ENCODE measurements around the gene SCLY. TPM values are rescaled to one million over a fixed set of nuclear protein-coding genes. Genes with fewer than 3 reads are reported as not detected.
A peak's percentile ranks its signal among the peaks of the same experiment; 100 is the strongest.

SCLY gene
- total RNA-seq, 1 donor from 2014 or later, result 49.2 TPM

- no peak for DNase-seq (ENCODE audit: low spot score, unreplicated experiment)
- TF ChIP-seq, protein P1, sequence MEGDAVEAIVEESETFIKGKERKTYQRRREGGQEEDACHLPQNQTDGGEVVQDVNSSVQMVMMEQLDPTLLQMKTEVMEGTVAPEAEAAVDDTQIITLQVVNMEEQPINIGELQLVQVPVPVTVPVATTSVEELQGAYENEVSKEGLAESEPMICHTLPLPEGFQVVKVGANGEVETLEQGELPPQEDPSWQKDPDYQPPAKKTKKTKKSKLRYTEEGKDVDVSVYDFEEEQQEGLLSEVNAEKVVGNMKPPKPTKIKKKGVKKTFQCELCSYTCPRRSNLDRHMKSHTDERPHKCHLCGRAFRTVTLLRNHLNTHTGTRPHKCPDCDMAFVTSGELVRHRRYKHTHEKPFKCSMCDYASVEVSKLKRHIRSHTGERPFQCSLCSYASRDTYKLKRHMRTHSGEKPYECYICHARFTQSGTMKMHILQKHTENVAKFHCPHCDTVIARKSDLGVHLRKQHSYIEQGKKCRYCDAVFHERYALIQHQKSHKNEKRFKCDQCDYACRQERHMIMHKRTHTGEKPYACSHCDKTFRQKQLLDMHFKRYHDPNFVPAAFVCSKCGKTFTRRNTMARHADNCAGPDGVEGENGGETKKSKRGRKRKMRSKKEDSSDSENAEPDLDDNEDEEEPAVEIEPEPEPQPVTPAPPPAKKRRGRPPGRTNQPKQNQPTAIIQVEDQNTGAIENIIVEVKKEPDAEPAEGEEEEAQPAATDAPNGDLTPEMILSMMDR (IDR thresholded peaks at IDR 0.05; ENCODE audit: unreplicated experiment), result no peak
- no peaks in the 10 kb centered on the region for H3K9me3 Mint-ChIP-seq (ENCODE audit: low read depth)
- H3K36me3 Mint-ChIP-seq (ENCODE audit: insufficient read depth), result no peaks in the 10 kb centered on the region
- no peak within 1 kb of the TSS for H3K27ac Mint-ChIP-seq
- peaks cover under 1% of the 10 kb centered on the region for H3K27me3 Mint-ChIP-seq
- H3K4me3 Mint-ChIP-seq (ENCODE audit: low read depth), result no peak within 1 kb of the TSS
- no peaks in the 10 kb centered on the region for H3K4me1 Mint-ChIP-seq (ENCODE audit: low read depth)
Measured at GRCh38 chr2:238138331-238139195, 77.8 kb downstream of the SCLY start, which contains the start of gene KLHL30. TSS of gene KLHL30 (plus strand) at chr2:238138668. CDS start at chr2:238140755, 2,087 bp downstream.

DNA sequence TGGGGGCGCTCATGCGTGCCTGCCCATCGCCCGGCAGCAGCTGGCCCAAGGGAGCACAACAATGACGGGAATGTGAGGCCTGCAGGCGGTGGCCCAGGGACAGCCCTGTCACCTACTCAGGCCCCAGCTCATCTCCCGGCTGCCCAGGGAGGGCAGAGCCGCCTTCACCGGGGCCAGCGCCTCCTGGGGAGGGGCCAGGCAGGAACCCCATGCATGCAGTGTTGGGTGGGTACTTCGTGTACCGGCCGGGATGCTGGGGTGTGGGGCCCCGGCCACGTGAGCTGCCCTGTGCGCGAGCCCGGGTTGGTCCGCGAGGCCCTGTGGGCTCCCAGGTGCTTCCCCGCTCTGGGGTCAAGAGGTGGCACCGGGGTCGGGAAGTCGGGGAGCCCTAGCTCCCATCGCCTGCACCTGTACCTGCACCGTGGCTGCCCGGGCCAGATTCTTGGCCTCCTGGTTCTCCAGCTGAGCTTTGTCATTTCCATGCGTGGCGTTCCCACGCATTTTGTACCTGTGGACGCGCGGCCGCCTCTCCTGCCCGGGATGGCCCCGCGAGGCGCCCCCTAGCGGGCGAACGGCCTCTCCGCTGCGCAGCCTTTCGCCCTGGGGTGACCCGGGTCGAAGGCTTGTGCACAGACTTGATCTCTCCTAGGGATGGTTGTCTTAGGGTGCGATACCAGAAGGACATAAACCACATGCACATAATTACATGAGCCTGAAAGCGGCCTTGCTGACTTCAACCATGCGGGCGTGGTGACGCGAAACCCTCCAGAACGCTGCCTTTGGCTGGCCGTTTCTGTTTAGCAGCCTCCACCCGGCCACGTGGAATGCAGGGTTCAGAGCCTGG, 78.6 kb downstream of the SCLY start:
- no peak for DNase-seq (ENCODE audit: low spot score, unreplicated experiment)
- no peaks in the 10 kb centered on the region for H3K36me3 Mint-ChIP-seq (ENCODE audit: insufficient read depth)
- TF ChIP-seq, protein P1 (IDR thresholded peaks at IDR 0.05; ENCODE audit: unreplicated experiment), result peak; percentile 62
- no peaks in the 10 kb centered on the region for H3K4me1 Mint-ChIP-seq (ENCODE audit: low read depth)
- no peak overlapping the region for H3K4me3 Mint-ChIP-seq (ENCODE audit: low read depth)
- H3K27me3 Mint-ChIP-seq, result no peaks in the 10 kb centered on the region
- no peak overlapping the region for H3K27ac Mint-ChIP-seq
- no peaks in the 10 kb centered on the region for H3K9me3 Mint-ChIP-seq (ENCODE audit: low read depth)

DNA sequence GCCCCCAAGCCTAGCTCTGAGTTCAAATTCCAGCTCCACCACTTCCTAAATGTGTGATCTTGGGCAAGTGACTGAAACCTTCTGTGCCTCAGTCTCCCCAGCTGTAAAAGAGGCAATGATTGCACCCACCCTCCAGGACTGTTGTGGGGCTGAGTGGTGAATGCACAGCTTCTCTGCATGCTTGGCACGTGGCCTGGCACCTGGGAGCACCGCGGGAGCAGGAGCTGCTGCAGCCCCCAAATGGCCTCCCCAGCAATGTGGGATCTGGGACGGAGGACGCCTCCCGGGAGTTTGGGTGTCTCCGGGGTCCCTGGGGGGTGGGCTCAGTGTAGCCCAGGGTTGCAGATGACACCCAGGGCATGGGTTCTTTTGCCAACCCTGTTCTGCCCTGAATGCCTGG, 79.2 kb downstream of the SCLY start:
- TF ChIP-seq, protein P1 (IDR thresholded peaks at IDR 0.05; ENCODE audit: unreplicated experiment), result no peak
- Mint-ChIP-seq H3K4me1 (ENCODE audit: low read depth) (no peaks in the 10 kb centered on the region), H3K27me3 (no peaks in the 10 kb centered on the region), H3K9me3 (ENCODE audit: low read depth) (no peaks in the 10 kb centered on the region), H3K4me3 (ENCODE audit: low read depth) (no peak overlapping the region), H3K27ac (no peak overlapping the region), H3K36me3 (ENCODE audit: insufficient read depth) (no peaks in the 10 kb centered on the region)
- DNase-seq (ENCODE audit: low spot score, unreplicated experiment), result no peak

DNA sequence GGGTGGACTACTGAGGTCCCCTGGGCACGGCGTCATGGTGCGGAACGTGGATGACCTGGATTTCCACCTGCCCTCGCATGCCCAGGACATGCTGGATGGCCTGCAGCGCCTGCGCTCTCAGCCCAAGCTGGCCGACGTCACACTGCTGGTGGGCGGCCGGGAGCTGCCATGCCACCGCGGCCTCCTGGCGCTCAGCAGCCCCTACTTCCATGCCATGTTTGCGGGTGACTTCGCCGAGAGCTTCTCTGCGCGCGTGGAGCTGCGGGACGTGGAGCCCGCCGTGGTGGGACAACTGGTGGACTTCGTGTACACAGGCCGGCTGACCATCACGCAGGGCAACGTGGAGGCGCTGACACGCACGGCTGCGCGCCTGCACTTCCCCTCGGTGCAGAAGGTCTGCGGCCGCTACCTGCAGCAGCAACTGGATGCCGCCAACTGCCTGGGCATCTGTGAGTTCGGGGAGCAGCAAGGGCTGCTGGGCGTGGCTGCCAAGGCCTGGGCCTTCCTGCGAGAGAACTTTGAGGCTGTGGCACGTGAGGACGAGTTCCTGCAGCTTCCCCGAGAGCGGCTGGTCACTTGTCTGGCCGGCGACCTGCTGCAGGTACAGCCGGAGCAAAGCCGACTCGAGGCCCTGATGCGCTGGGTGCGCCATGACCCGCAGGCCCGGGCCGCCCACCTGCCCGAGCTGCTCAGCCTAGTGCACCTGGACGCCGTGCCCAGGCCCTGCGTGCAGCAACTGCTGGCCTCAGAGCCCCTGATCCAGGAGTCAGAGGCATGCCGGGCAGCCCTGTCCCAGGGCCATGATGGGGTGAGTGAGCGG, 80.1 kb downstream of the SCLY start:
- DNase-seq (ENCODE audit: low spot score, unreplicated experiment), result no peak
- no peaks in the 10 kb centered on the region for H3K27me3 Mint-ChIP-seq

More for the DNA sequence above, 80.1 kb downstream of the SCLY start:
- Mint-ChIP-seq H3K9me3 (ENCODE audit: low read depth) (no peaks in the 10 kb centered on the region), H3K4me1 (ENCODE audit: low read depth) (no peaks in the 10 kb centered on the region), H3K4me3 (ENCODE audit: low read depth) (no peak overlapping the region), H3K36me3 (ENCODE audit: insufficient read depth) (no peaks in the 10 kb centered on the region), H3K27ac (no peak overlapping the region)
- TF ChIP-seq, protein P1 (IDR thresholded peaks at IDR 0.05; ENCODE audit: unreplicated experiment), result no peak

All from progenitor cell of endocrine pancreas (in vitro differentiated cells).